GM18507 (cell line): ENCODE data around the gene PTGES.
"Not testable (repeated sequence)": the region's sequence is repeated elsewhere in the genome, so short reads cannot be mapped to it uniquely, and the experiment has no call there.

Experiments
- DNase-seq: peaks from one replicate; pipeline ENCODE4 v3.0.0; 2011; ENCODE audit warnings: low read depth; ENCODE audit not compliant: insufficient read length; ENCODE audit errors: extremely low spot score
- FAIRE-seq: peaks from 2 replicates; lab custom pipeline; 2011; peaks lifted over from hg19 to GRCh38; lab: Jason Lieb, UNC

PTGES gene, protein sequence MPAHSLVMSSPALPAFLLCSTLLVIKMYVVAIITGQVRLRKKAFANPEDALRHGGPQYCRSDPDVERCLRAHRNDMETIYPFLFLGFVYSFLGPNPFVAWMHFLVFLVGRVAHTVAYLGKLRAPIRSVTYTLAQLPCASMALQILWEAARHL

DNA sequence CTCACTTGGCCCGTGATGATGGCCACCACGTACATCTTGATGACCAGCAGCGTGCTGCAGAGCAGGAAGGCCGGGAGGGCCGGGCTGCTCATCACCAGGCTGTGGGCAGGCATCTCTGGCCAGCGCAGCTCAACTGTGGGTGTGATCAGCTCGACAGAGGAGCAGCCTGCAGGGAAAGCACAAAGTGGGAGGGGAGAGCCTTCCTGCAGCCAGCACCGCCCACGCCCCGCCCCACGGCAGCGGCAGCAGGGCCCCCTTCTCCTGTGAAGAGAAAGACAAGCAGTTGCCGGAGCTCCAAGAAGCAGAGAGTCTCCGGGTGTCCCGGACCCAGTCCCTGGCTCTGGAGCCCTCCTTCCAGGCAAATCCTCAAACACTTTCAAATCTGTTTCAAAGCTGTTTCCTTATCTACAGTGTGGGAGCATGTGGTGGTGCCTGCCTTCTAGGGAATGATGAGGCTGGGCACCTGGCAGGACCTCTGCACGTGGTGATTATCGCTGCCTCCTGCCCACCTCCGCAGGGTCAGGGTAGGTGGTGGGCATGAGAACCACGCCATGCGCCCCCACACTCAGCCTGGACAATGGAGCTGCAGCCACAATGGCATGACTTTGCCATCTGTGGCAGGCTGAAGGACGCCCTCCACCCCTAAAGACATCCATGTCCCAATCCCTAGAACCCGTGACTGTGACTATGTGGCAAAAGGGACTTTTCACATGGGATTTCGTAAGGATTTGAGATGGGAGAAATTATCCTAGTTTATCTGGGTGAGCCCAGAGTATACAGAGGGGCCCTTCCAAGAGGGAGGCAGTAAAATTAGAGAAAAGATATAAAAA is at the start of gene PTGES:
Gene PTGES (minus strand): TSS at position 143 of the 830 bp plus-strand sequence. CDS start 30 bp downstream, at position 113.
- FAIRE-seq, result no peak
- DNase-seq, result no peak

DNA sequence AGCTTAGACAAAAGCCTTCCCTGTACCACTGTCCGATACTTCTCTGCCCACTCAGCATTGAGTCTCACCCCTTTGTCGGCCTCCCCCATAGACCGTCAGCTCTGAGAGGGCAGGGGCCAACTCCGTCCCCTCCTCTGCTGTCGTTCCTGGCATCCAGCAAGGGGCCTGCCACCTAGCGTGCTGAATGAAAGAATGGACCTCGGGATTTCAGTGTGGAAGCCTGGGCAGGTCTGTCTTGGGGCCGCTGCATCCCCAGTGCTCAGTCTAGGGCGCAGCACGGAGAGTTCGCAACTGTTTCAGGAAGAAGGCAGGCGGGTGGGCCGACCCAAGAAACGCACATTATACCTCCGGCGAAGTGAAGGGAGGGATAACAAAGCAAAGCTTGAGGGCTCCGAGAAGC is 48.7 kb upstream of the PTGES start:
- no peak for DNase-seq
- no peak for FAIRE-seq

DNA sequence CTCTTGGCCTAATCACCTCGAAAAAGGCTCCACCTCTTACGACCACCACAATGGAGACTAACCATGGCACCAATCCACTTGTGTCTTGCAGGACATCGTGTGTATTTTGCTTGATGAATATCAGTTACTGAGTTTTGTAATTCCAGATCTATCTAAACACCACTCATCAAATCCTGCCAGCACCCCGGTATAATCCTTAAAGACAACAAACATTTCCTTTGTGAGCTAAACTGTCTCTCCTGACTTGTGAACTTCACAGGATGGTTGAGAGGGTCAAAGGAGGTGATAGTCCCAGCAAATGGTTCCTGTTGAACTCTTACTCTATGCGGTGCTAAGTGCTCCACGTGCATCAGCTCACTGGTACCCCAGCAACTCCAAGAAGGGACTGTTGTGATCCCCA is 46.1 kb upstream of the PTGES start:
- DNase-seq (no peak), FAIRE-seq (no peak)

DNA sequence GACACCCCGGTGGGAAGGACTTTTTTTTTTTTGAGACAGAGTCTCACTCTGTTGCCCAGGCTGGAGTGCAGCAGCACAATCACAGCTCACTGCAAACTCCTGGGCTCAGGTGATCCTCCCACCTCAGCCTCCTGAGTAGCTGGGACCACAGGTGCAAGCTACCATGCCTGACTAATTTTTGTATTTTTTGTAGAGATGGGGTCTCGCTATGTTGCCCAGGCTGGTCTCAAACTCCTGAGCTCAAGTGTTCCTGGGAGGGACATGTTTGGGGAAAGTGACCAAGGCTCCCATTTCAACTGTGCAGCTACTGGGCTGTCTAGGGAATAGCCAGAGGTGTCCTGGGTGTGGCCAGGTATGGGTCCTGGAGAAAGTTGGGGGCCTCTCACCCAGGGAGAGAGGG is 43.2 kb upstream of the PTGES start:
- FAIRE-seq, DNase-seq: not testable (repeated sequence)

DNA sequence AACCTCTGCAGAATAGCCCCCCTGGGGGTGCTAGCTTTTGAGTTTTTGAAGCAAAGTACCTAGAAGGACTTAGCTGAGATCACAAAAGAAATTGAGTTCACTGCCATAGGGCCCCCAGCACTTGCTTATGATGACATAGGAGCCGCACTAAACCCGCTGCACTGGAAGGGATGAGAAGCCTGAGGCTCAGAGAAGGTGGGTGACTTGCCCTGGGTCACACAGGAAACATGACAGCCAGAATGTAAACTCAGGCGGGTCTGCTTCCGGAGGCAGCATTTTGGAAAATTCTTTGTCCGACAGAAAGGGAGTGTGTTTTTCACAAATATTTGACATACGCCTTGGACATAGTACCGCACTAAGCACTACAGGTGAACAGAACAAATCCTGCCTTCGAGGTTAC is 41.7 kb upstream of the PTGES start:
- FAIRE-seq (no peak), DNase-seq (no peak)

DNA sequence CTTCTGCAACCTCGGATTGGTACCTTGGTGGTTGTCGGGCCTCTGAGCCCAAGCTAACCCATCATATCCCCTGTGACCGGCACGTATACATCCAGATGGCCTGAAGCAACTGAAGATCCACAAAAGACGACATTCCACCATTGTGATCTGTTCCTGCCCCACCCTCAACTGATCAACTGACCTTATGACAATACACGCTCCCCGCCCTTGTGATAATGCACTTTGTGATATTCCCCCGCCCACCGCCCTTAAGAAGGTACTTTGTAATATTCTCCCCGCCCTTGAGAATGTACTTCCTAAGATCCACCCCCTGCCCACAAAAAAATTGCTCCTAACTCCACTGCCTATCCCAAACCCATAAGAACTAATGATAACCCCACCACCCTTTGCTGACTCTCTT is 33.6 kb upstream of the PTGES start:
- FAIRE-seq (no peak), DNase-seq (no peak)

DNA sequence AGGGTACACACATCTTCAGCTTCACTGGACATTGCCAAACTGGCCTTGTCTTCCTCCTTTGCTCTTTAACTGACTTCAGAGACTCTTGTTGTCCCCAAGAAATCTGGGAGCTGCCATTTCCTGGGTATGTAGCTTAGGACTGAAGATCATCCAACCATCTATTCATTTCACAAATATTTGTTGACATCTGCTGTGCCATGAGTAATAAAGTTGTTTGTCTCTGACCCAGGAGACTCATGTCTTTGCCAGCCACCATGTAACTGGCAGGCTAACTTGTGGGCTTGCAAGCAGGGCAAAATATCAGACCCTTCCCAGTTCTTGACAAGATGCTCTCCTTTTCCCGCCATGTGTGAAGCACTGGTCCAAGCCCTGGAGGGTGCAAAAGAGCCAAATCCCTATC is 33.0 kb upstream of the PTGES start:
- DNase-seq, result no peak

DNA sequence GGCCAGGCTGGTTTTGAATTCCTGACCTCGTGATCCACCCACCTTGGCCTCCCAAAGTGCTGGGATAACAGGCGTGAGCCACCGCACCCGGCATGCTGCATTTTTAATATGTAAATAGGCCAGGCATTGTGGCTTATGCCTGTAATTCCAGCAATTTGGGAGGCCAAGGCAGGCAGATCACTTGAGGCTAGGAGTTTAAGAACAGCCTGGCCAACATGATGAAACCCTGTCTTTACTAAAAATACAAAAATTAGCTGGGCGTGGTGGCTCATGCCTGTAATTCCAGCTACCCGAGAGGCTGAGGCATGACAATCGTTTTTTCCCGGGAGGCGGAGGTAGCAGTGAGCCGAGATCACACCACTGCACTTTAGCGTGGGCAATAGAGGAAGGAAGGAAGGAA is 32.1 kb upstream of the PTGES start:
- FAIRE-seq, DNase-seq: not testable (repeated sequence)

More for the DNA sequence above, 33.0 kb upstream of the PTGES start:
- no peak for FAIRE-seq

DNA sequence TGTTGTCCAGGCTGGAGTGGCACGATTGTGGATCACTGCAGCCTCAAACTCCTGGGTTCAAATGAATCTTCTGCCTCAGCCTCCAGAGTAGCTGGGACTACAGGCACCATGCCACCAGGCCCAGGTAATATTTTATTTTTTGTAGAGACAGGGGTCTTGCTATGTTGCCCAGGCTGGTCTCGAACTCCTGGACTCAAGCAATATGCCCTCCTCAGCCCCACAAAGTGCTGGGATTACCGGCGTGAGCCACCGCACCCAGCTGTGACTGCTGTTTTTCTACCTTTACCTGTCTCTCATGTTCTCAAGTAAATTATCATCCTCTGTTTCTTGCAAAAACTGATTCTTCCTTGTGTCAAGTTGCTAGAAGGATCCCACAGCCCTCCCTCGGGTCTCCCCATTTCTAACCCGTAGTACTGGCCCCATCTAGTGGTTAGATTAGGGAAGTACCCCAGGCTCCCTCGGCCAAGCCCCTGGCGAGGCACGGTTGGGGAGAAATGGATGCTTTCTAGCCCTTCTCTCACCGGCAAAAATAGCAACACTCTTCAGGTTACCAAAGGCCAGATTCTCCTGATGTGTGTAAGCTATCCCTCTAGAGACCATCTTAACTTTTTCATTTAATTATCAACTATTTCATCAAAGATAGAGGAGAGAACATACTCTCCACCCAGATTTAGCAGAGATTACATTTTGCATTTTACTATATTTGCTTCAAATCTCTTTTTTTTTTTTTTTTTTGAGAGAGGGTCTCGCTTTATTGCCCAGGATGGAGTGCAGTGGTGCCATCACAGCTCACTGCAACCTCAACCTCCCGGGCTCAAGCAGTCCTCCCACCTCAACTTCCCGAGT is 30.9 kb upstream of the PTGES start:
- peak; percentile 86 for FAIRE-seq
- peak; percentile 75 for DNase-seq

DNA sequence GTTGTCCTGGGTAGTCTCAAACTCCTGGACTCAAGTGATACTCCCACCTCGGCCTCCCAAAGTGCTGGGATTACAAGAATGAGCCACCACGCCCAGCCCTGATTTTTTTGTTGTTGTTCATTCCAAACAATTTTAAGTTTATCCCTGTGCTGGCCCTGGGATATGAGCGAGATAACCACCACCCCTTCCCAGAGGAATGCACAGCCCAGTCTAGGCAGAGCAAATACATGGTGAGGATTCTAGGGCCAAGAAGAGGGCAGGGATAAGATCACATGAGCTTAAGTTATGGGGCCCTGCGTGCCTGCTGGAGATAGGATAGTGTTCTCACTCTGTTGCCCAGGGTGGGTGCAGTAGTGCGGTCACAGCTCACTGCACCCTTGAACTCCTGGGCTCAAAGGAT is 29.1 kb upstream of the PTGES start:
- no peak for DNase-seq
- no peak for FAIRE-seq

DNA sequence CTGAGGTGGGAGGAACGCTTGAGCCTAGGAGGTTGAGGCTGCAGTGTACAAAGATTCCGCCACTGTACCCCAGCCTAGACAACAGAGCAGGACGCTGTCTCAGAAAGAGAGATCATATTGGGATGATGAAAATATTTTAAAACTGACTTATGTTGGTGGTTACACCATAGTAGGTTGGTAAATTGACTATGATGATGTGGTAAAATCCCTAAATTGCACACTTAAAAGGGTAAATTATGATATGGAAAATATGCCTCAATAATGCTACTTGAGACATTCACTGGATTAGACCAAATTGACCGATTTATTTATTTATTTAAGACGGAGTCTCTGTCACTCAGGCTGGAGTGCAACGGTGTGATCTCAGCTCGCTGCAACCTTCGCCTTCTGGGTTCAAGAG is 28.3 kb upstream of the PTGES start:
- DNase-seq (no peak), FAIRE-seq (no peak)

DNA sequence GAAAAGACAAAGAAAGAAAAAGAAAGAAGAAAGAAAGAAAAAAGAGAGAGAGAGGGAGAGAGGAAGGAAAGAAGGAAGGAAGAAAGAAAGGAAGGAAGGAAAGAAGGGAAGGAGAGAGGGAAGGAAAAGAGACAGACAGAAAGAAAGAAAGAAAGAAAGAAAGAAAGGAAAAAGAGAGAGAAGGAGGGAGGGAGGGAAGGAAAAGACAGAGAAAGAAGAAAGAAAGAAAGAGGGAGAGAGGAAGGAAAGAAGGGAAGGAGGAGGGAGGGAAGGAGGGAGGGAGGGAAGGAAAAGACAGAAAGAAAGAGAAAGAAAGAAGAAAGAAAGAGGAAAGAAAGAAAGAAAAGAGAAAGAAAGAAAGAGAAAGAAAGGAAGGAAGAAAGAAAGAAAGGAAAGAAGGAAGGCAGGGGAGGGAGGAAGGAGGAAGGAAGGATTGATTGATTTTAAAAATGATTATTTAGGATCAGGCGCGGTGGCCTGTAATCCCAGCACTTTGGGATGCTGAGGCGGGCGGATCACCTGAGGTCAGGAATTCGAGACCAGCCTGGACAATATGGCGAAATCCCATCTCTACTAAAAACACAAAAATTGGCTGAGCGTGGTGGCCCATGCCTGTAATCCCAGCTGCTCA is 26.8 kb upstream of the PTGES start:
- DNase-seq, result no peak

DNA sequence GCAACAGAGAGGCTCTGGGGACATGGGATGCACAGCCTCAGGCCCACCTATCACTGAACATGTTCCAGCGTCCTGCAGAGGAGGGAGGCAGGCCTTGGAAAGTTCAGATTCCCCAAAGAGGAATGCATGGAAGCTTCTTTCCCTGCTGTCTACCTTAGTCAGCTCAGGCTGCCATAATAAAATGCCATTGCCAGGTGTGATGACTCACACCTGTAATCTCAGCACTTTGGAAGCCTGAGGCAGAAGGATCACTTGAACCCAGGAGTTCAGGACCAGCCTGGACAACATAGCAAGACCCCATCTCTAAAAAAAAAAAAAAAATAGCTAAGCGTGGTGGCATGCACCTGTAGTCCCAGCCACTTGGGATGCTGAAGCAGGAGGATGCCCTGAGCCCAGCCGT is 25.6 kb upstream of the PTGES start:
- DNase-seq (no peak), FAIRE-seq (no peak)

More for the DNA sequence above, 26.8 kb upstream of the PTGES start:
- no peak for FAIRE-seq

DNA sequence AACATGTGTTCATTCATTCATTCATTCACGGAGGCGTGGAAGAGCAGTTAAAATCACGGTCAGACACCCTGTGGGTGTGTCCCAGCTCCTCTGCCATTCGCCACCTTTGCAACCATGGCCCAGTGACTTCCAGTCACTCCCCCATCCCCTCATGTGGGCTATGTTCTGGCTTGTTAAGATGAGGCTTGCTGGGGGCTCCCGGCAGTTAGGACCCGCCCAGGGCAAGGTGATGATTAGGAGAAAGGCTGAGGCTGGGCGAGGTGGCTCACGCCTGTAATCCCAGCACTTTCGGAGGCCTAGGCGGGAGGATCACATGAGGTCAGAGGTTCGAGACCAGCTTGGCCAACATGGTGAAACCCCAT is 24.9 kb upstream of the PTGES start:
- FAIRE-seq (no peak), DNase-seq (no peak)

DNA sequence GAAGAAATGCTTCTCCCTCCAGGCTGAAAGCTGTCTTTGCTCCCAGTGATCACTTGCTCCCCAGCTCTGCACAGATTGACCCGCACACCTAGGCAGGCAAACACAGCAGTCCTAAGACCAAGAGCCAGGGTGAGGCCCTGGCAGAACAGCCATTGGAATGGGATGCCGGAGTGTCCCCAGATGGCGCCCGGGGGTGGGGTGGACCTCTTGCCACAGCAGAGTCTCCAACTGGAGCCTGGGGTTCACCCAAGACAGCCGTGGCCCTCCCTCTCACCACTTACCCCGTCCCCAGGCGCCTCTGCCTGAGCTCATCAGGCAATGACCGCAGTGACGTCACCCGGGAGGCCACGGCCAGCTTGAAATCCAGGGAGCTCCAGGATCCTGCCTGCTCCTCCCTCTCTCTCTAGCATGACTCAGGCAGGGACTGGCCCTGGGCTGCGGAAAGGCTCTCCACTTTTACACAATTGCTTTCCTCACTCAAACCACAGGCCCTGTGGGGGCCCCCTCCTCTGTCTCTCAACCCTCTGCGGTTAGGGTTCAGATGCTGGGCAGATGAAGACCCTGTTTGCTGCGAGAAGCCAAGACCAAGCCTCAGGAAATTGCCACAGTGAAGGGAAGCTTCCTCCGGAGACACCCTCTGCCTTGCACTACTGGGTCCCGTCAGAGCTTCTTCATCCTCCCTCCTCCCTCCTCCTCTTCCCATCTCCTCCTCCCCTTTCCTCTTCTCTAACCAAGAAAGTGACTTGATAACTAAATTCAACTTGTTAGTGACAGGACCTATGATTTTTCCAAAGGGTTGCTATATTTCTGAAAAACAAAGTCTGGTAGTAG is 24.3 kb upstream of the PTGES start:
- no peak for FAIRE-seq

DNA sequence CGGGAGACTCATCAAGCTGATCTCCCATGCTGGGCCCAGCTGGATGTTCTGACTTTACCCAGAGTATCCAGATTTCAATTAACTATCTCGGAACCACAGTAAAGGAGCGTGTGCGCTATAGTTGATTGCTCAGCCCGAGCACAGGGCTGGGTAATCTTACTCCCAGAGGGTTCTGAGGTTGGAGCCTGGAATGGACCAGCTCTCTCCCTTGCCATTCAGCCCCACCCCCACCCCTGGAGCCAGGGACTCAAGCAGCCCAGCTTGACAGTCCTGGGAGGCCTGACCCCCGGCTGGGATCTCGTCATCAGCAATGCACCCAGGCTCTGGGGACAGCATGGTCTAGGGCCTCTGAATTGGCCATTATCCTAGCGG is 23.7 kb upstream of the PTGES start:
- DNase-seq (no peak), FAIRE-seq (no peak)

More for the DNA sequence above, 24.3 kb upstream of the PTGES start:
- DNase-seq, result no peak

DNA sequence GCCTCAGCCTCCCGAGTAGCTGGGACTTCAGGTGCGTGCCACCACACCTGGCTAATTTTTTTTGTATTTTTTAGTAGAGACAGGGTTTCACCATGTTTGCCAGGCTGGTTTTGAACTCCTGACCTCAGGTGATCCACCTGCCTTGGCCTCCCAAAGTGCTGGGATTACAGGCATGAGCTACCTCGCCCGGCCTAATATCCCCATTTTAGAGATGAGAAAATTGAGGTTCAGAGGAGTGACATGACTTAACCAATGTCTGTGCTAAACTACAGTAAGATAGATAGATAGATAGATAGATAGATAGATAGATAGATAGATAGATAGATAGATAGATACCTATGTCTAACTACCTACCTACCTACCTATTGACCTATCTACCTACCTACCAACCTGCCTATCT is 23.3 kb upstream of the PTGES start:
- FAIRE-seq, DNase-seq: not testable (repeated sequence)

DNA sequence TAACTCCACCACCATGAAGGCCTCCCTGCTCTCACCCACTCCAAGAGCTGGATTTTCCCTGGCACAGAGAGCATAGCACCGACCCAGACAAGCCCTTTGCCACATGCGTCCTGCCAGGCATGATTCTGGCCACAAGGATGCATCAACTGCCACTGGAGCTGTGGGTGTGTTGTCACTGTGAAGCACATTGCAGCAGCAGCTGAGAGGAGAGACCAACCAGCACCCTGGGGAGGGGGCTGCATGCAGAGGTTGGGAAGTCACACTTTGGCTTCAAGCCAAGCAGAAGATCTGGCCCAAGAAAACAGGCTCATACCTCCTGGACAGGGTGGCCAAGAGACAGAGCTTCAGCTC is 22.6 kb upstream of the PTGES start:
- DNase-seq, result no peak
- FAIRE-seq, result no peak

DNA sequence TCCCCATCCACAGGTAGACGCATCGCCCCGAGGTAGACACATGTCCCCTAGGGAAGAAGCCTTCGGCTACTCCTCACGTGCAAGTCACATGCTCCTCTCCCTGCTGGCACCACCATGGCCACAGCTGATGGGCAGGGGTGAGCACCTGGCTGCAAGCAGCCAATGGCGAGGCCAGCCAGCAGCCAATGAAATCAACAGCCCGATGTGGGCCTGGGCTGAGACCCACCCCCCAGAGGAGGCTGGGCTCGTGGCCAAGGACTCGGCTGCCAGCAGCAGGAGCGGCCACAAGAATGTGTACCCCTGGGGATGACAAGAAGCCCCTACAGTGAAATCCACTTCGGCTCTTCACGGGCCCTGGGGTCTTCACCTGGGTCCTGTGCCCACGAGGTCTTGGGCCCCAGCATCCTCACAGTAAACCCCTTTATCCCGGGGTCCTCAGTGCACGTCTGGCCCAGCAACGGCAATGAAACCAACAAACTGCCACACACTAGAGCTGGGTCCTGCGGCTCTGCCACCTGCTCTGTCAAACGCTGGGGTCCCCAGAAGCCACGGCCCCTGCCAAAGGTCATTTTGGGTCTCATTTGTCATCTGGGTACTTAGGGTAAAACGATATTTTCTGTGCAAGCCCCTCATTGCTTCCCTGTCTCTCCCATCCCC is 22.1 kb upstream of the PTGES start:
- no peak for DNase-seq
- FAIRE-seq, result no peak
